ENCODE results near the gene NR6A1. TPM values are rescaled to one million over a fixed set of nuclear protein-coding genes. Genes with fewer than 3 reads are reported as not detected.
A peak's percentile ranks its signal among the peaks of the same experiment; 100 is the strongest.

The NR6A1 gene
- total RNA-seq, 1 experiment from 2014 or later, result 99.3 TPM

GRCh38 chr9:124770359-124771020 is 621 bp downstream of the NR6A1 start:
- no peak overlapping the region for H3K56ac ChIP-seq (ENCODE audit: insufficient read length, low read depth, low read length)
- H3K79me1 ChIP-seq (ENCODE audit: insufficient read depth, low read depth, low read length, poor library complexity, severe bottlenecking), result no peaks in the 10 kb centered on the region
- H3K4me2 ChIP-seq (ENCODE audit: insufficient read depth, insufficient read length, low read length), result peak overlapping the region; percentile 83
- no peak overlapping the region for H3K23ac ChIP-seq (ENCODE audit: insufficient read length, low read depth, low read length)
- no peak overlapping the region for H3K27ac ChIP-seq (ENCODE audit: insufficient read length, low read depth, low read length)
- no peak overlapping the region for H2AFZ ChIP-seq (ENCODE audit: low read length)
- no peak overlapping the region for H2BK15ac ChIP-seq (ENCODE audit: low read depth, low read length)
- H2BK5ac ChIP-seq (ENCODE audit: insufficient read length, low read length), result no peak overlapping the region
- no peak overlapping the region for H3K18ac ChIP-seq (ENCODE audit: insufficient read length, low read depth, low read length)
- no peaks in the 10 kb centered on the region; a peak in 1 of 7 replicates for H3K36me3 Mint-ChIP-seq (ENCODE audit: insufficient read depth in 1 of 3, low read depth in 3 of 3)
- H2BK20ac ChIP-seq (ENCODE audit: low read depth, low read length, poor library complexity, severe bottlenecking), result no peak overlapping the region
- H2BK12ac ChIP-seq (ENCODE audit: insufficient read length, low read depth, low read length), result no peak overlapping the region
- H2AK5ac ChIP-seq (ENCODE audit: insufficient read length, low read length), result no peak overlapping the region
- peaks cover 12% of the 10 kb centered on the region; the same call in 1 of the 2 replicates for H3K79me2 ChIP-seq (ENCODE audit: insufficient read depth, low read length)
- H4K8ac ChIP-seq (replicated peaks; ENCODE audit: insufficient read length, low read depth, low read length), result no peak overlapping the region
- no CpG with 5 or more reads among the region's 43 CpGs for WGBS (ENCODE audit: extremely low coverage, insufficient read length, low lambda C conversion rate)
- no peak overlapping the region for H2BK120ac ChIP-seq (ENCODE audit: low read depth, low read length, poor library complexity, severe bottlenecking)
- H3K9me3 Mint-ChIP-seq, result no peaks in the 10 kb centered on the region
- H3K14ac ChIP-seq (ENCODE audit: insufficient read depth, low read length), result no peak overlapping the region
- peaks cover 51% of the 10 kb centered on the region in 2 experiments for H3K4me1 Mint-ChIP-seq
- H3K4me1 ChIP-seq (ENCODE audit: insufficient read depth, low read length), result peaks cover 3% of the 10 kb centered on the region; the same call in 1 of the 2 replicates
- no peaks in the 10 kb centered on the region for H3K27me3 ChIP-seq (ENCODE audit: insufficient read depth, low read length)
- H3K23me2 ChIP-seq (ENCODE audit: insufficient read length, low read depth, low read length, poor library complexity, severe bottlenecking), result peaks cover 12% of the 10 kb centered on the region
- H3K9me3 ChIP-seq (ENCODE audit: control insufficient read depth, low read depth, low read length), result no peaks in the 10 kb centered on the region
- H3K9ac ChIP-seq (ENCODE audit: extremely low read depth, insufficient read length, low read length), result no peak overlapping the region
- H3K27me3 Mint-ChIP-seq (ENCODE audit: low read depth), result peaks cover 45% of the 10 kb centered on the region
- no peak overlapping the region for H3T11ph ChIP-seq (ENCODE audit: low read length)
- H3K4ac ChIP-seq (ENCODE audit: low read depth, low read length), result no peak overlapping the region
- H4K5ac ChIP-seq (ENCODE audit: insufficient read length, low read depth, low read length), result no peak overlapping the region
- no peak for DNase-seq
- TF ChIP-seq CTCF (conservative IDR thresholded peaks at IDR 0.05), result no peak
- no peaks in the 10 kb centered on the region for H4K20me1 ChIP-seq (ENCODE audit: control insufficient read depth, insufficient read depth, insufficient read length)
- no peak overlapping the region for H4K91ac ChIP-seq (ENCODE audit: insufficient read length, low read depth, low read length)
- peak overlapping the region; percentile 22 to 95 (median 93); a peak in 6 of 7 replicates for H3K27ac Mint-ChIP-seq
- H3K4me3 Mint-ChIP-seq, result peak overlapping the region; percentile 85 to 99

All from H9 (cell line).